Epithelial cell of prostate (primary cell): ENCODE data around the gene KDM2A.

ENCODE experiments used
- DNase-seq: peaks from one replicate; pipeline ENCODE4 v3.0.0-alpha.2; 2011; ENCODE audit warnings: low read depth, low spot score
- H3K27ac ChIP-seq: fragments of 450-650 bp; 2 replicates; pipeline ENCODE4 v1.5.1; 2017; ENCODE audit warnings: mild to moderate bottlenecking

Gene KDM2A

GRCh38 chr11:67280788-67281551 lies 161.9 kb downstream of the KDM2A start:
- H3K27ac ChIP-seq: no peak overlapping the region
- DNase-seq: no peak

- no peak overlapping the region for H3K27ac ChIP-seq
- DNase-seq: no peak
These were observed 162.6 kb downstream of the KDM2A start for GRCh38 chr11:67281552-67282150.

GRCh38 chr11:67282155-67282875 lies 163.3 kb downstream of the KDM2A start:
- DNase-seq: no peak

GRCh38 chr11:67282876-67283371 lies 163.9 kb downstream of the KDM2A start:
- H3K27ac ChIP-seq: no peak overlapping the region
- no peak for DNase-seq

More at GRCh38 chr11:67282155-67282875, 163.3 kb downstream of the KDM2A start:
- H3K27ac ChIP-seq: no peak overlapping the region

- no peak for DNase-seq
- H3K27ac ChIP-seq: no peak overlapping the region
These were observed 164.5 kb downstream of the KDM2A start for GRCh38 chr11:67283481-67283963.

- H3K27ac ChIP-seq: no peak overlapping the region
- no peak for DNase-seq
These were observed 165.9 kb downstream of the KDM2A start for GRCh38 chr11:67284811-67285540.

- H3K27ac ChIP-seq: no peak overlapping the region
- DNase-seq: no peak
These were observed 166.8 kb downstream of the KDM2A start for GRCh38 chr11:67285541-67286498.

- H3K27ac ChIP-seq: peak overlapping the region; percentile 91
These were observed 167.7 kb downstream of the KDM2A start for GRCh38 chr11:67286621-67287333.

GRCh38 chr11:67287355-67288197 lies 168.5 kb downstream of the KDM2A start:
- no peak for DNase-seq
- H3K27ac ChIP-seq: peak overlapping the region; percentile 91

More at GRCh38 chr11:67286621-67287333, 167.7 kb downstream of the KDM2A start:
- no peak for DNase-seq

GRCh38 chr11:67288198-67288451 lies 169.1 kb downstream of the KDM2A start:
- no peak for DNase-seq
- peak overlapping the region; percentile 91 for H3K27ac ChIP-seq

GRCh38 chr11:67288452-67289225 lies 169.6 kb downstream of the KDM2A start:
- DNase-seq: peak; percentile 37

GRCh38 chr11:67289226-67289650 lies 170.2 kb downstream of the KDM2A start, which contains the start of gene ANKRD13D:
Gene ANKRD13D (plus strand): TSS chr11:67289303. CDS start chr11:67289461, 158 bp downstream.
- no peak for DNase-seq
- H3K27ac ChIP-seq: peak within 1 kb of the TSS; percentile 91

More at GRCh38 chr11:67288452-67289225, 169.6 kb downstream of the KDM2A start:
- H3K27ac ChIP-seq: peak overlapping the region; percentile 91

GRCh38 chr11:67289651-67290479 lies 170.8 kb downstream of the KDM2A start:
- no peak for DNase-seq
- H3K27ac ChIP-seq: peak overlapping the region; percentile 91

- H3K27ac ChIP-seq: peak overlapping the region; percentile 91
- DNase-seq: no peak
These were observed 171.7 kb downstream of the KDM2A start for GRCh38 chr11:67290801-67291200.

- no peak for DNase-seq
- H3K27ac ChIP-seq: peak overlapping the region; percentile 51
These were observed 172.7 kb downstream of the KDM2A start for GRCh38 chr11:67291481-67292381.
